ENCODE measurements around the gene RTN4RL1. TPM values are rescaled to one million over a fixed set of nuclear protein-coding genes. Genes with fewer than 3 reads are reported as not detected.

The RTN4RL1 gene
- total and polyA plus RNA-seq, 11 donors, result 1.7 to 4.9 (median 2.7) TPM

GRCh38 chr17:2020721-2021120, 4.4 kb downstream of the RTN4RL1 start:
- no peak for TF ChIP-seq POLR2A (IDR thresholded peaks at IDR 0.05)
- TF ChIP-seq, protein P1, sequence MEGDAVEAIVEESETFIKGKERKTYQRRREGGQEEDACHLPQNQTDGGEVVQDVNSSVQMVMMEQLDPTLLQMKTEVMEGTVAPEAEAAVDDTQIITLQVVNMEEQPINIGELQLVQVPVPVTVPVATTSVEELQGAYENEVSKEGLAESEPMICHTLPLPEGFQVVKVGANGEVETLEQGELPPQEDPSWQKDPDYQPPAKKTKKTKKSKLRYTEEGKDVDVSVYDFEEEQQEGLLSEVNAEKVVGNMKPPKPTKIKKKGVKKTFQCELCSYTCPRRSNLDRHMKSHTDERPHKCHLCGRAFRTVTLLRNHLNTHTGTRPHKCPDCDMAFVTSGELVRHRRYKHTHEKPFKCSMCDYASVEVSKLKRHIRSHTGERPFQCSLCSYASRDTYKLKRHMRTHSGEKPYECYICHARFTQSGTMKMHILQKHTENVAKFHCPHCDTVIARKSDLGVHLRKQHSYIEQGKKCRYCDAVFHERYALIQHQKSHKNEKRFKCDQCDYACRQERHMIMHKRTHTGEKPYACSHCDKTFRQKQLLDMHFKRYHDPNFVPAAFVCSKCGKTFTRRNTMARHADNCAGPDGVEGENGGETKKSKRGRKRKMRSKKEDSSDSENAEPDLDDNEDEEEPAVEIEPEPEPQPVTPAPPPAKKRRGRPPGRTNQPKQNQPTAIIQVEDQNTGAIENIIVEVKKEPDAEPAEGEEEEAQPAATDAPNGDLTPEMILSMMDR (IDR thresholded peaks at IDR 0.05), result no peak
- peak in 1 of 4 donors; percentile 38 for ATAC-seq
- no peak for DNase-seq

GRCh38 chr17:2019723-2020122, 5.4 kb downstream of the RTN4RL1 start:
- Histone ChIP-seq H3K36me3 (no peaks in the 10 kb centered on the region), H3K27me3 (peaks cover 0 to 17% (median 0%) of the 10 kb centered on the region in 9 donors), H3K9me3 (no peaks in the 10 kb centered on the region), H3K4me3 (no peak overlapping the region), H3K4me1 (peaks cover 0 to 33% (median 13%) of the 10 kb centered on the region in 12 donors), H3K27ac (no peak overlapping the region)
- no peak for DNase-seq
- intact Hi-C loops (cut with DNase I), result loop anchor here in 3 of 10 donors (5.0 to 10.0 kb wide), 4 partner anchors 47 to 365 kb away; partner anchors contain the start of gene WDR81 (in 1 of the 3)
- no peak for ATAC-seq
- 78 to 84% (median 80%) methylated on average over 8 of the region's 8 CpGs for WGBS, 4 donors
- TF ChIP-seq, protein P1 (IDR thresholded peaks at IDR 0.05), result no peak
- TF ChIP-seq POLR2A (IDR thresholded peaks at IDR 0.05), result no peak

More at GRCh38 chr17:2020721-2021120, 4.4 kb downstream of the RTN4RL1 start:
- intact Hi-C loops (cut with DNase I), result loop anchor here in 3 of 10 donors (5.0 to 10.0 kb wide), 4 partner anchors 48 to 366 kb away; partner anchors contain the start of gene WDR81 (in 1 of the 3)
- Histone ChIP-seq H3K27ac (peak overlapping the region in 1 of 12 donors; percentile 50), H3K36me3 (no peaks in the 10 kb centered on the region), H3K9me3 (no peaks in the 10 kb centered on the region), H3K27me3 (peaks cover 0 to 27% (median 0%) of the 10 kb centered on the region in 9 donors), H3K4me1 (peaks cover 0 to 34% (median 21%) of the 10 kb centered on the region in 12 donors), H3K4me3 (no peak overlapping the region)
- 43 to 62% (median 45%) methylated on average over 7 to 8 of the region's 8 CpGs for WGBS, 4 donors

- no peak for DNase-seq
- intact Hi-C loops (cut with DNase I), result no loop called here
Observed at GRCh38 chr17:2018716-2019510, 6.2 kb downstream of the RTN4RL1 start.

More at GRCh38 chr17:2018716-2019510, 6.2 kb downstream of the RTN4RL1 start:
- peaks cover 0 to 9% (median 0%) of the 10 kb centered on the region in 9 donors for H3K27me3 ChIP-seq
- WGBS, 4 donors, result 78 to 85% (median 81%) methylated on average over 23 to 24 of the region's 24 CpGs
- no peak overlapping the region for H3K4me3 ChIP-seq
- peaks cover 0 to 28% (median 5%) of the 10 kb centered on the region in 12 donors for H3K4me1 ChIP-seq
- H3K36me3 ChIP-seq, result no peaks in the 10 kb centered on the region
- no peak for ATAC-seq
- no peak overlapping the region for H3K27ac ChIP-seq
- TF ChIP-seq, protein P1 (IDR thresholded peaks at IDR 0.05), result no peak
- no peak for TF ChIP-seq POLR2A (IDR thresholded peaks at IDR 0.05)
- H3K9me3 ChIP-seq, result no peaks in the 10 kb centered on the region

Data from heart left ventricle (tissue), 16 donors.